Measurements from ENCODE around the gene SLC12A6.
"Not testable (repeated sequence)": the region's sequence is repeated elsewhere in the genome, so short reads cannot be mapped to it uniquely, and the experiment has no call there.

Gene SLC12A6

DNA sequence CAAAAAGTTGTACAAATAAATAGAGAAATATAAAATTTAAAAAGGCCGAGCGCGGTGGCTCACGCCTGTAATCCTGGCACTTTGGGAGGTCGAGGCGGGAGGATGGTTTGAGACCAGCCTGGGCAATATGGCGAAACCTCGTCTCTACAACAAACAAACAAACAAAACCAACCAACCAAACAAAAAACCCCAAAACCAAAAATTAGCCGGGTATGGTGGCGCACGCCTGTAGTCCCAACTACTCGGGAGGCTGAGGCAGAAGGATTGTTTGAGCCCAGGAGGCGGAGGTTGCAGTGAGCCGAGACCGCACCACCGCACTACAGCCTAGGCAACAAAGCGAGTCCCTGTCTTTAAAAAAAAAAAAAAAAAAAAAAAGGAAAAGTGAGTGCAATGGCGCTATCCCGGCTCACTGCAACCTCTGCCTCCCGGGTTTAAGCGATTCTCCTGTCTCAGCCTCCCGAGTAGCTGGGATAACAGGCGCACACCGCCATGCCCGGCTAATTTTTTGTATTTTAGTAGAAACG lies 4.7 kb upstream of the SLC12A6 start:
- H3K9me3 Mint-ChIP-seq, ATAC-seq, H3K27ac Mint-ChIP-seq, H3K27me3 Mint-ChIP-seq, H3K4me3 Mint-ChIP-seq: not testable (repeated sequence)
- peaks cover 19% of the 10 kb centered on the region for H3K4me1 Mint-ChIP-seq
- peaks cover 15% of the 10 kb centered on the region for H3K36me3 Mint-ChIP-seq

GRCh38 chr15:34341381-34342212 lies 4.0 kb upstream of the SLC12A6 start:
- no peak overlapping the region for H3K4me3 Mint-ChIP-seq
- no peak overlapping the region for H3K27ac Mint-ChIP-seq
- no peaks in the 10 kb centered on the region for H3K27me3 Mint-ChIP-seq
- peaks cover 20% of the 10 kb centered on the region for H3K36me3 Mint-ChIP-seq
- H3K9me3 Mint-ChIP-seq, result no peaks in the 10 kb centered on the region
- no peak for ATAC-seq
- peaks cover 25% of the 10 kb centered on the region for H3K4me1 Mint-ChIP-seq

GRCh38 chr15:34339946-34340345 lies 2.4 kb upstream of the SLC12A6 start:
- H3K9me3 Mint-ChIP-seq, result no peaks in the 10 kb centered on the region
- no peaks in the 10 kb centered on the region for H3K27me3 Mint-ChIP-seq
- ATAC-seq, result no peak
- H3K27ac Mint-ChIP-seq, result no peak overlapping the region
- H3K4me1 Mint-ChIP-seq, result peaks cover 39% of the 10 kb centered on the region
- H3K4me3 Mint-ChIP-seq, result no peak overlapping the region
- peaks cover 20% of the 10 kb centered on the region for H3K36me3 Mint-ChIP-seq

DNA sequence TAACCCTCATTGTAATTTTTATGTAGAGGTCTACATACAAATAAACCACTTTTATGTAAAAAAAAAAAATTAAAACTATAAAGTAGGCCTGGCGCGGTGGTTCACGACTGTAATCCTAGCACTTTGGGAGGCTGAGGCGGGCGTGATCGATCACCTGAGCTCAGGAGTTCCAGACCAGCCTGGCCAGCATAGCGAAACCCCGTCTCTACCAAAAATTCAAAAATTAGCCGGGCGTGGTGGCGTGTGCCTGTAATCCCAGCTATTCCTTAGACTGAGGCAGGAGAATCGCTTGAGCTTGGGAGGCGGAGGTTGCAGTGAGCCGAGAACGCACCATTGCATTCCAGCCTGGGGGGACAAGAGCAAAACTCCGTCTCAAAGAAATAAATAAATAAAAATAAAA lies 766 bp upstream of the SLC12A6 start:
- no peaks in the 10 kb centered on the region for H3K9me3 Mint-ChIP-seq
- no peak for ATAC-seq
- peak overlapping the region; percentile 96 for H3K27ac Mint-ChIP-seq
- peak overlapping the region; percentile 100 for H3K4me3 Mint-ChIP-seq
- H3K27me3 Mint-ChIP-seq, result no peaks in the 10 kb centered on the region
- peaks cover 20% of the 10 kb centered on the region for H3K36me3 Mint-ChIP-seq
- peaks cover 51% of the 10 kb centered on the region for H3K4me1 Mint-ChIP-seq

DNA sequence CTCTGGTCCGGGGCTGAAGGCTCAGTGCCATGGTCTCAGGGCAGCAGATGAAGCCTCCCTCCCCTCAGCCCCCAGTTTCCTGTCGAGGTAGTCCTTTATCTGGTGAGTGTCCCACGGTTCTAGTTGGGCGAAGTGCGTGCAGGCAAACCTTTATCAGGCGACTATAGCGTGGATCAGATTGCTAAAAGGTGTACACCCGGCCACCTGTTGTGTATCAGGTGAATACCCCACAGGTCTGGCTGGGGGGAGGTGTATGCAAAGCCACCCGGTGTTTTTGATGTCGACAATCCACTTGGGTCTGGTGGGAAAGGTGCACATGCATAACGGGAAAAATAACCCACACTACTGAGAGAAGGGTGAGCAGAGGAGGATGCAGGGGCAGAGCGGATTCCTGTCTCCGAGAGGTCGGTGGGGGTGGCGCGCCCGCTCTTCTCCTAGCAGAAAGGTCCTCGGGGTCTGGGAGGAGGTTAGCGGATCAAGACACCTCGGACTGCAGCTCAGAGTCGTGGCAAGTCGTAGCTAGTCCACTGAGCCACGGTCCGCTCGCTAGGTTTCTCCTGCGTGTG lies 507 bp downstream of the SLC12A6 start:
- H3K36me3 Mint-ChIP-seq, result peaks cover 21% of the 10 kb centered on the region
- ATAC-seq, result peak; percentile 44
- H3K9me3 Mint-ChIP-seq, result no peaks in the 10 kb centered on the region
- peaks cover 55% of the 10 kb centered on the region for H3K4me1 Mint-ChIP-seq
- H3K27me3 Mint-ChIP-seq, result no peaks in the 10 kb centered on the region
- H3K27ac Mint-ChIP-seq, result peak overlapping the region; percentile 96
- H3K4me3 Mint-ChIP-seq, result peak overlapping the region; percentile 100

DNA sequence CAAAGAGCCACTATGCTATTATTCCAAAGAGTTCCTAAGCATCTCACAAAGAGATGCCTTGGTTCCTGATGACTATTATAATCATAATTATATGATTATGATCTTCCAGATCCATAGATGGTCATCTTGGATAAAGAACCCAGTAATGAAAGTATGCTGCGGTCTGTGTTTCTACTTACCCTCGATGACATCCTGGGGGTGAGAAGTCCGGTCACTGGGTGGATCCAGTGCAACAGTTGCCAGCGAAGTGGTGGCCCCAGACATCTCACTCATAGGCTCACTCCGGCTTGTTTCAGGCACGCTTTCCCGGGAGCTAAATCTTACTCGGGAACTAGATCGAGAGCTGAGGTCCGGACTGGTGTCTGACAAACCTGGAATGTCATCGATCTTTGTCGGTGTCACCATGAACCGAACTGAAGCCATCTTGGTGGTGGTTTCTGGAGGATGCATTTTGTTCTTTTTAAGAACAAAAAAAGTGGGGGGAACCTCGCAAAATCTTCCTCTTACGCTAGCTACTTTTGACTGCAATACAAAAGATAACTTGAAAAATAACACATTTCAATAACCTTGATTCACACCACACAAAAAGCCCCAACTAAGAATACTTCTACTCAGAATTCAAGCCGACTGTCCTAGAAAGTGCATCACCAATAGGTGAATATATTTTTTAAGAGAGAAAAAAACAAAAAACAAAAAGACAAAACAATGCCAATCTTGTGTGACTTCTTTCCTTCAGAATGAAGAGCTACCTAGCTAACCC lies 1.2 kb downstream of the SLC12A6 start:
- Mint-ChIP-seq H3K36me3 (peaks cover 20% of the 10 kb centered on the region), H3K27me3 (no peaks in the 10 kb centered on the region), H3K4me3 (peak overlapping the region; percentile 100), H3K4me1 (peaks cover 55% of the 10 kb centered on the region), H3K27ac (peak overlapping the region; percentile 96), H3K9me3 (no peaks in the 10 kb centered on the region)
- no peak for ATAC-seq

DNA sequence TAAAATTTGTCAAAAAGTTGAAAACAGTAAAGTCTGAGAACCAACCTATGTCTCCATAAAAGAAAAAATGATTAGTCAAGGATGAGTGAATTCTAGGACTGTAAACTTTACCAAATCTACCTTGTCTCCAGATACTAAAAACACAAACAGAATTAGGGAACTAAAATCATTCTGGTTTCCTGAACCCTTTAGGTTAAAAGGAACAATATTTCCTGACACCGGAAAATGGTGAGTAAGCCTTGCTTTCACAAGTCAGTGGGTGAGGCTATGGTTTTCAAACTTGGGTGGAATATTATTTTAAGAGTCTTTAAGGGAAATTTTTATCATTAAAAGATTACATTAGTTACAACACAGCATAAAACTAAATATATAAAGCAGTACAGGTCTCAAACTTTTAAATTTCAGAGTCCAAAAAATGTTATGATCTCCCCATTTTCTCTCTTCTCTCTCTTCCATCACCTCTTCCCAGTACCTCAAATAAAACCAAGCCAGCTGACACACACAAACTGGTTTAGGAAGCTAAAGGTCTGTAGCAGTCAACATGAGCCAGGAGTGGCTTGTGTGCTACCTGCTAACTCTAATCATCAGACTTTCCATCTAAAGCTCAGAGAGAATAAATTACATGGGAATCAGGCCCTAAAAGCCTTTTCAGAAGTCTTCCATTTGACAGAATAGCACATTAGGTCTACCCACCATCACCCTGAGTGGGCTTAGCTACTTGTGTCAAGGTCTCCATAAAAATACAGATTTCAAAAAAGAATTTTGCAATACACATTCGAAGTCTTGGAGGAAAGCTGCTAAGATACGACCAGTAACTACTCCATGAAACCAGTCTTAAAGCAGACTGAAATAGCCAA lies 2.2 kb downstream of the SLC12A6 start:
- Mint-ChIP-seq H3K27ac (peak overlapping the region; percentile 96), H3K4me1 (peaks cover 55% of the 10 kb centered on the region), H3K36me3 (peaks cover 11% of the 10 kb centered on the region), H3K4me3 (peak overlapping the region; percentile 100), H3K27me3 (no peaks in the 10 kb centered on the region), H3K9me3 (no peaks in the 10 kb centered on the region)
- ATAC-seq, result no peak

- no peaks in the 10 kb centered on the region for H3K27me3 Mint-ChIP-seq
- peak overlapping the region; percentile 100 for H3K4me3 Mint-ChIP-seq
- peaks cover 11% of the 10 kb centered on the region for H3K36me3 Mint-ChIP-seq
- H3K27ac Mint-ChIP-seq, result peak overlapping the region; percentile 96
- ATAC-seq, result no peak
- peaks cover 58% of the 10 kb centered on the region for H3K4me1 Mint-ChIP-seq
- no peaks in the 10 kb centered on the region for H3K9me3 Mint-ChIP-seq
These were observed 2.9 kb downstream of the SLC12A6 start for GRCh38 chr15:34334672-34335071.

DNA sequence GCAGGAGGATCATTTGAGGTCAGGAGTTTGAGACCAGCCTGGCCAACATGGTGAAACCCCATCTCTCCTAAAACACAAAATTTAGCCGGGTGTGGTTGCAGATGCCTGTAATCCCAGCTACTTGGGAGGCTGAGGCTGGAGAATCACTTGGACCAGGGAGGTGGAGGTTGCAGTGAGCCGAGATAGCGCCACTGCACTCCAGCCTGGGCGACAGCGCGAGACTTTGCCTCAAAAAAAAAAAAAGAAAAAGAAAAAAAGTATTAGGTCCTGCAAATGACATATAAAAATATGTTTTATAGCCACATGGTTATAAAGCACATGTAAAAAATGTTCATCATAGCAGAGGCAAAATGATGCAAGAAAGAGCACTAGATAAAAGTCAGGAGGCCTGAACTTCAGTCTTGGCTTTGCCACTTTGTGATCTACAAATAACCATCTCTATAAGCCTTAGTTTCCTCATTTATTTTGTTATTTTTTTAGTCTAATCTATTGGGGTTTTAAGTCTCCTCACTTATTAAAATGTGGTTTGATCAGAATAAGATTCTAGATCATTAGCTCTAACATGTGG lies 4.9 kb downstream of the SLC12A6 start:
- H3K4me3 Mint-ChIP-seq, result no peak overlapping the region
- H3K4me1 Mint-ChIP-seq, result peaks cover 79% of the 10 kb centered on the region

DNA sequence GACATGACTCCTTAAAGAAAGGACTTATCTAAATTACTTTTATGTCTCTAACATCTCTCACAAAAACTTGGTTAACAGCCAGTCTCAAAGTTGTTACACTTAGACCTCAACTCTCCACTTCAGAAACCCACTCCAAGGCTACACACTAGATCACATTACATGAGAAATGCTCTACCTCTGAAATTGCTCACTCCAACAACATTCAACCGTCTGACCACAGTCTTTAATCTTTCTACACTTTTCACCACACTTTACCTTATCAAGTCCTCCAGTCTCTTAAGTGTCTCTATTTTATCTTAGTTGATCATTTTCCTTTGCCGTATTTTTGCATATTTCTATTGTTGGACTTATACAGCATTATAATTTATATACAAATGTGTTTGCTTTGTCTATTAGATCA lies 5.8 kb downstream of the SLC12A6 start:
- H3K4me3 Mint-ChIP-seq, result peak overlapping the region; percentile 1
- peak overlapping the region; percentile 96 for H3K27ac Mint-ChIP-seq
- peaks cover 80% of the 10 kb centered on the region for H3K4me1 Mint-ChIP-seq
- ATAC-seq, result no peak
- H3K36me3 Mint-ChIP-seq, result peaks cover 6% of the 10 kb centered on the region
- no peaks in the 10 kb centered on the region for H3K9me3 Mint-ChIP-seq
- no peaks in the 10 kb centered on the region for H3K27me3 Mint-ChIP-seq

More for the DNA sequence above, 4.9 kb downstream of the SLC12A6 start:
- Mint-ChIP-seq H3K27me3 (no peaks in the 10 kb centered on the region), H3K9me3 (no peaks in the 10 kb centered on the region), H3K36me3 (peaks cover 11% of the 10 kb centered on the region), H3K27ac (peak overlapping the region; percentile 96)
- no peak for ATAC-seq

DNA sequence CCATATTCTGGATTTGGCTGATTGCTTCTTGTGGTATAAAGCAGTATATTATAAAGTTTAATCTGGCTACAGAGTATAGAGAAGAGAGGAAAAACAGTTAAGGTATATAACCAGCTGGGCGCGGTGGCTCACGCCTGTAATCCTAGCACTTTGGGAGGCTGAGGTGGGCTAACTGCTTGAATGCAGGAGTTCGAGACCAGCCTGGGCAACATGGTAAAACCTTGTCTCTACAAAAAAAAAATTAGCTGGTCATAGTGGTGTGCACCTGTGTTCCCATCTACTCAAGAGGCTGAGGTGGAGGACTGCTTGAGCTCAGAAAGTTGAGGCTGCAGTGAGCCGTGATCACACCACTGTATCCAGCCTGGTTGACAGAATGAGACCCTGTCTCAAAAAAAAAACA lies 7.3 kb downstream of the SLC12A6 start:
- peak overlapping the region; percentile 96 for H3K27ac Mint-ChIP-seq
- no peak for ATAC-seq
- no peaks in the 10 kb centered on the region for H3K27me3 Mint-ChIP-seq
- H3K9me3 Mint-ChIP-seq, result no peaks in the 10 kb centered on the region
- peak overlapping the region; percentile 42 for H3K4me3 Mint-ChIP-seq
- peaks cover 6% of the 10 kb centered on the region for H3K36me3 Mint-ChIP-seq
- H3K4me1 Mint-ChIP-seq, result peaks cover 74% of the 10 kb centered on the region

GRCh38 chr15:34329006-34329405 lies 8.6 kb downstream of the SLC12A6 start:
- Mint-ChIP-seq H3K4me3 (no peak overlapping the region), H3K9me3 (no peaks in the 10 kb centered on the region), H3K27me3 (no peaks in the 10 kb centered on the region), H3K36me3 (peaks cover 6% of the 10 kb centered on the region), H3K4me1 (peaks cover 72% of the 10 kb centered on the region), H3K27ac (peak overlapping the region; percentile 96)
- ATAC-seq, result no peak

GRCh38 chr15:34327906-34328305 lies 9.7 kb downstream of the SLC12A6 start:
- ATAC-seq, result no peak
- H3K4me1 Mint-ChIP-seq, result peaks cover 67% of the 10 kb centered on the region
- H3K27me3 Mint-ChIP-seq, result no peaks in the 10 kb centered on the region
- H3K27ac Mint-ChIP-seq, result peak overlapping the region; percentile 96
- H3K4me3 Mint-ChIP-seq, result peak overlapping the region; percentile 34
- no peaks in the 10 kb centered on the region for H3K9me3 Mint-ChIP-seq
- peaks cover 6% of the 10 kb centered on the region for H3K36me3 Mint-ChIP-seq

- peaks cover 69% of the 10 kb centered on the region for H3K4me1 Mint-ChIP-seq
These were observed 12.2 kb downstream of the SLC12A6 start for GRCh38 chr15:34325368-34325767.

More at GRCh38 chr15:34325368-34325767, 12.2 kb downstream of the SLC12A6 start:
- Mint-ChIP-seq H3K4me3 (no peak overlapping the region), H3K27ac (peak overlapping the region; percentile 53), H3K36me3 (peaks cover under 1% of the 10 kb centered on the region), H3K27me3 (no peaks in the 10 kb centered on the region), H3K9me3 (no peaks in the 10 kb centered on the region)
- ATAC-seq, result no peak

Data from stimulated activated memory B cell treated with anti-CD40 and anti-IgM and Interleukin-4, amounts not matched to agents 10 μg/mL and 1 μg/mL and 100 μg/mL, for 72 hours (primary cell).